SK-N-SH (cell line): ENCODE results near the gene SYNGR1.

ENCODE experiments used
- ELF1 ChIP-seq: IDR thresholded peaks from 2 replicates; pipeline ENCODE4 v1.4.0; 2012
- GATA2 ChIP-seq: sonication (generic); formaldehyde crosslinking; IDR thresholded peaks from 2 replicates; pipeline ENCODE4 v1.5.0; 2020; ENCODE audit warnings: mild to moderate bottlenecking, missing genetic modification reagents
- POLR2AphosphoS5 ChIP-seq: IDR thresholded peaks from 2 replicates; pipeline ENCODE4 v1.6.1; 2012; ENCODE audit warnings: low read depth, low read length
- SIN3A ChIP-seq: IDR thresholded peaks from 2 replicates; pipeline ENCODE4 v1.6.1; 2012; ENCODE audit warnings: low read depth, mild to moderate bottlenecking, low read length, moderate library complexity, borderline replicate concordance
- TF ChIP-seq, protein P1 (sequence below): fragments of 200-600 bp; sonication (generic); IDR thresholded peaks from 2 replicates; pipeline ENCODE4 v1.6.1; 2017; ENCODE audit warnings: antibody characterized with exemption, mild to moderate bottlenecking, moderate library complexity
- TF ChIP-seq, protein P2 (sequence below): fragments of 150-350 bp; IDR thresholded peaks from 2 replicates; pipeline ENCODE4 v1.6.1; 2016; ENCODE audit warnings: mild to moderate bottlenecking, low read depth, low read length
- TF ChIP-seq, protein P3 (sequence below): IDR thresholded peaks from 2 replicates; pipeline ENCODE4 v1.6.1; 2012; ENCODE audit warnings: mild to moderate bottlenecking, low read depth, low read length, moderate library complexity

DNA sequence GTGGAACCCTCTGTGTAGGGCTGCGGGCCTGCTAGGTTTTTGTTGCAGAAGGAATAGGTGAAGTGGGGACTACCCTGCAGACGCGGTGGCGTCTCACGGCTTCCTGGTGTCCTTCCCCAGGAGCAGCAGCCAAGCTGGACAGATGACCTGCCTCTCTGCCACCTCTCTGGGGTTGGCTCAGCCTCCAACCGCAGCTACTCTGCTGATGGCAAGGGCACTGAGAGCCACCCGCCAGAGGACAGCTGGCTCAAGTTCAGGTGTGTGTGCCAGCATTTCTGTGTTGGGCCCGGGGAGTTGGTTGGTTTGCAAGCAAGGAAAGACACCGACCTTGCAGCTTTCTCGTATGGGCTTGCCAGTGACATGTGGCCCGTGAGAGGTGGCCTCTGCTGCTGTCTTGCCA, 65.1 kb downstream of the SYNGR1 start:
- TF ChIP-seq, protein P1, sequence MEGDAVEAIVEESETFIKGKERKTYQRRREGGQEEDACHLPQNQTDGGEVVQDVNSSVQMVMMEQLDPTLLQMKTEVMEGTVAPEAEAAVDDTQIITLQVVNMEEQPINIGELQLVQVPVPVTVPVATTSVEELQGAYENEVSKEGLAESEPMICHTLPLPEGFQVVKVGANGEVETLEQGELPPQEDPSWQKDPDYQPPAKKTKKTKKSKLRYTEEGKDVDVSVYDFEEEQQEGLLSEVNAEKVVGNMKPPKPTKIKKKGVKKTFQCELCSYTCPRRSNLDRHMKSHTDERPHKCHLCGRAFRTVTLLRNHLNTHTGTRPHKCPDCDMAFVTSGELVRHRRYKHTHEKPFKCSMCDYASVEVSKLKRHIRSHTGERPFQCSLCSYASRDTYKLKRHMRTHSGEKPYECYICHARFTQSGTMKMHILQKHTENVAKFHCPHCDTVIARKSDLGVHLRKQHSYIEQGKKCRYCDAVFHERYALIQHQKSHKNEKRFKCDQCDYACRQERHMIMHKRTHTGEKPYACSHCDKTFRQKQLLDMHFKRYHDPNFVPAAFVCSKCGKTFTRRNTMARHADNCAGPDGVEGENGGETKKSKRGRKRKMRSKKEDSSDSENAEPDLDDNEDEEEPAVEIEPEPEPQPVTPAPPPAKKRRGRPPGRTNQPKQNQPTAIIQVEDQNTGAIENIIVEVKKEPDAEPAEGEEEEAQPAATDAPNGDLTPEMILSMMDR: no peak
- TF ChIP-seq, protein P2, sequence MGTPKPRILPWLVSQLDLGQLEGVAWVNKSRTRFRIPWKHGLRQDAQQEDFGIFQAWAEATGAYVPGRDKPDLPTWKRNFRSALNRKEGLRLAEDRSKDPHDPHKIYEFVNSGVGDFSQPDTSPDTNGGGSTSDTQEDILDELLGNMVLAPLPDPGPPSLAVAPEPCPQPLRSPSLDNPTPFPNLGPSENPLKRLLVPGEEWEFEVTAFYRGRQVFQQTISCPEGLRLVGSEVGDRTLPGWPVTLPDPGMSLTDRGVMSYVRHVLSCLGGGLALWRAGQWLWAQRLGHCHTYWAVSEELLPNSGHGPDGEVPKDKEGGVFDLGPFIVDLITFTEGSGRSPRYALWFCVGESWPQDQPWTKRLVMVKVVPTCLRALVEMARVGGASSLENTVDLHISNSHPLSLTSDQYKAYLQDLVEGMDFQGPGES: no peak
- TF ChIP-seq ELF1 (no peak), SIN3A (no peak), POLR2AphosphoS5 (no peak), GATA2 (CRISPR knock-in tag) (no peak)
- TF ChIP-seq, protein P3, sequence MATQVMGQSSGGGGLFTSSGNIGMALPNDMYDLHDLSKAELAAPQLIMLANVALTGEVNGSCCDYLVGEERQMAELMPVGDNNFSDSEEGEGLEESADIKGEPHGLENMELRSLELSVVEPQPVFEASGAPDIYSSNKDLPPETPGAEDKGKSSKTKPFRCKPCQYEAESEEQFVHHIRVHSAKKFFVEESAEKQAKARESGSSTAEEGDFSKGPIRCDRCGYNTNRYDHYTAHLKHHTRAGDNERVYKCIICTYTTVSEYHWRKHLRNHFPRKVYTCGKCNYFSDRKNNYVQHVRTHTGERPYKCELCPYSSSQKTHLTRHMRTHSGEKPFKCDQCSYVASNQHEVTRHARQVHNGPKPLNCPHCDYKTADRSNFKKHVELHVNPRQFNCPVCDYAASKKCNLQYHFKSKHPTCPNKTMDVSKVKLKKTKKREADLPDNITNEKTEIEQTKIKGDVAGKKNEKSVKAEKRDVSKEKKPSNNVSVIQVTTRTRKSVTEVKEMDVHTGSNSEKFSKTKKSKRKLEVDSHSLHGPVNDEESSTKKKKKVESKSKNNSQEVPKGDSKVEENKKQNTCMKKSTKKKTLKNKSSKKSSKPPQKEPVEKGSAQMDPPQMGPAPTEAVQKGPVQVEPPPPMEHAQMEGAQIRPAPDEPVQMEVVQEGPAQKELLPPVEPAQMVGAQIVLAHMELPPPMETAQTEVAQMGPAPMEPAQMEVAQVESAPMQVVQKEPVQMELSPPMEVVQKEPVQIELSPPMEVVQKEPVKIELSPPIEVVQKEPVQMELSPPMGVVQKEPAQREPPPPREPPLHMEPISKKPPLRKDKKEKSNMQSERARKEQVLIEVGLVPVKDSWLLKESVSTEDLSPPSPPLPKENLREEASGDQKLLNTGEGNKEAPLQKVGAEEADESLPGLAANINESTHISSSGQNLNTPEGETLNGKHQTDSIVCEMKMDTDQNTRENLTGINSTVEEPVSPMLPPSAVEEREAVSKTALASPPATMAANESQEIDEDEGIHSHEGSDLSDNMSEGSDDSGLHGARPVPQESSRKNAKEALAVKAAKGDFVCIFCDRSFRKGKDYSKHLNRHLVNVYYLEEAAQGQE: no peak
